Measurements from ENCODE around the gene LPCAT4. TPM values are rescaled to one million over a fixed set of nuclear protein-coding genes. Genes with fewer than 3 reads are reported as not detected.

Gene LPCAT4
- total RNA-seq, 1 donor = 14.5 TPM

Small RNA genes lying within 50 kb of the gene (small RNA-seq; reads per million reads assigned to genes)
- gene MIR1233-1 = not detected
- not detected for gene RF00019

Other genes starting within 250 kb of the LPCAT4 start
- gene KATNBL1, start 157.1 kb downstream of the LPCAT4 start, total RNA-seq = 14.3 TPM
- 93.4 TPM for gene EMC4, start 142.2 kb downstream of the LPCAT4 start, total RNA-seq
- gene SLC12A6, start 29.4 kb downstream of the LPCAT4 start, total RNA-seq = 123 TPM
- 125 TPM for gene NOP10, start 24.1 kb downstream of the LPCAT4 start, total RNA-seq
- not detected for gene NUTM1, start 23.9 kb downstream of the LPCAT4 start, total RNA-seq
- gene GOLGA8A, start 70.6 kb upstream of the LPCAT4 start, total RNA-seq = 21.8 TPM
- 96.1 TPM for gene GOLGA8B, start 216.5 kb upstream of the LPCAT4 start, total RNA-seq